ENCODE results near the gene TXNDC15. TPM values are rescaled to one million over a fixed set of nuclear protein-coding genes. Genes with fewer than 3 reads are reported as not detected.

TXNDC15 gene
- total and polyA plus RNA-seq, 2 donors (not counting 1 experiment from before 2014, with no cell fraction given), result 65.9 to 132 TPM

DNA sequence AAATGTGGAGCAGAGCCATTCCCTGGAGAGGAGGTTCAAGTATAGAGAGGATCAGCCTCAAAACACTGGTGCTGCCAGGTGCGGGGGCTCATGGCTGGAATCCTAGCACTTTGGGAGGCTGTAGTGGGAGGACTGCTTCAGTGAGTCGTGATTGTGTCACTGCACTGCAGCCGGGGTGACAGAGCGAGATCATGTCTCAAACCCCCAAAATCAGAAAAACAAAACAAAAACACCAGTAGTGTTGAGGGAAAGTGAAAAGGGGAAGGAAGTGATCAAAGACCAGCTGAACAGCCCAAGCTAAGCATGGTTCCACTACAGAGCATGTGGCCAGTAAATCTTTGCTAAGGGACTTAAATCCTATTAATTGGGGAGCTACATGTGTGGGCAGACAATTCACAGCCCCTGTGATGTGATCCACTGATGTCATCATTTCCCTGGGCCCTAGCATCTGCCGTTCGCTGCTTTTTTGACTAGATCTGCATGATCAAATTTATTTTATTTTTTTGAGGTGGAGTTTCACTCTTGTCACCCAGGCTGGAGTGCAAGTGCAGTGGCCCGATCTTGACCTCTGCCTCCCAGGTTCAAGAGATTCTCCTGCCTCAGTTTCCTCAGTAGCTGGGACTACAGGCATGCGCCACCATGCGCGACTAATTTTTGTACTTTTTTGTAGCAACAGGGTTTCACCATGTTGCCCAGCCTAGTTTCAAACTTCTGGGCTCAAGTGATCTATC is 28.1 kb downstream of the TXNDC15 start:
- Histone ChIP-seq H3K27me3 (ENCODE audit: control insufficient read depth, insufficient read depth, low read length) (no peaks in the 10 kb centered on the region), H3K4me2 (ENCODE audit: extremely low read depth, insufficient read depth, low read length) (no peak overlapping the region), H3K4me3 (replicated peaks in 1 of 4; ENCODE audit: control extremely low read depth in 1 of 4, insufficient read depth in 1 of 4, low read depth in 3 of 4, low read length in 4 of 4) (no peak overlapping the region), H3K27ac (ENCODE audit: insufficient read depth, low read length) (no peak overlapping the region), H4K20me1 (ENCODE audit: control insufficient read depth, extremely low read depth, insufficient read depth, low read length) (no peaks in the 10 kb centered on the region), H3K9me3 (ENCODE audit: control insufficient read depth, insufficient read depth, low read depth, low read length) (no peaks in the 10 kb centered on the region), H3K9ac (ENCODE audit: insufficient read depth, low read length) (no peak overlapping the region), H3K36me3 (ENCODE audit: control insufficient read depth, insufficient read depth, low read length) (no peaks in the 10 kb centered on the region), H2AFZ (ENCODE audit: low read length) (no peak overlapping the region), H3K4me1 (ENCODE audit: control insufficient read depth, extremely low read depth, insufficient read depth, low read length) (peaks cover 2% of the 10 kb centered on the region), H3K79me2 (ENCODE audit: control insufficient read depth, insufficient read depth, low read length) (peaks cover 4% of the 10 kb centered on the region)
- DNase-seq (ENCODE audit: low read depth in 2 of 2), result peak in 1 of 2 donors; percentile 8
- TF ChIP-seq EZH2 (IDR thresholded peaks at IDR 0.05; ENCODE audit: low read length, missing control alignments), result no peak
- TF ChIP-seq, protein P1, sequence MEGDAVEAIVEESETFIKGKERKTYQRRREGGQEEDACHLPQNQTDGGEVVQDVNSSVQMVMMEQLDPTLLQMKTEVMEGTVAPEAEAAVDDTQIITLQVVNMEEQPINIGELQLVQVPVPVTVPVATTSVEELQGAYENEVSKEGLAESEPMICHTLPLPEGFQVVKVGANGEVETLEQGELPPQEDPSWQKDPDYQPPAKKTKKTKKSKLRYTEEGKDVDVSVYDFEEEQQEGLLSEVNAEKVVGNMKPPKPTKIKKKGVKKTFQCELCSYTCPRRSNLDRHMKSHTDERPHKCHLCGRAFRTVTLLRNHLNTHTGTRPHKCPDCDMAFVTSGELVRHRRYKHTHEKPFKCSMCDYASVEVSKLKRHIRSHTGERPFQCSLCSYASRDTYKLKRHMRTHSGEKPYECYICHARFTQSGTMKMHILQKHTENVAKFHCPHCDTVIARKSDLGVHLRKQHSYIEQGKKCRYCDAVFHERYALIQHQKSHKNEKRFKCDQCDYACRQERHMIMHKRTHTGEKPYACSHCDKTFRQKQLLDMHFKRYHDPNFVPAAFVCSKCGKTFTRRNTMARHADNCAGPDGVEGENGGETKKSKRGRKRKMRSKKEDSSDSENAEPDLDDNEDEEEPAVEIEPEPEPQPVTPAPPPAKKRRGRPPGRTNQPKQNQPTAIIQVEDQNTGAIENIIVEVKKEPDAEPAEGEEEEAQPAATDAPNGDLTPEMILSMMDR (conservative IDR thresholded peaks at IDR 0.05 in 1 of 2, IDR thresholded peaks at IDR 0.05 in 1 of 2; ENCODE audit: low read depth in 1 of 2, low read length in 2 of 2), result no peak

DNA sequence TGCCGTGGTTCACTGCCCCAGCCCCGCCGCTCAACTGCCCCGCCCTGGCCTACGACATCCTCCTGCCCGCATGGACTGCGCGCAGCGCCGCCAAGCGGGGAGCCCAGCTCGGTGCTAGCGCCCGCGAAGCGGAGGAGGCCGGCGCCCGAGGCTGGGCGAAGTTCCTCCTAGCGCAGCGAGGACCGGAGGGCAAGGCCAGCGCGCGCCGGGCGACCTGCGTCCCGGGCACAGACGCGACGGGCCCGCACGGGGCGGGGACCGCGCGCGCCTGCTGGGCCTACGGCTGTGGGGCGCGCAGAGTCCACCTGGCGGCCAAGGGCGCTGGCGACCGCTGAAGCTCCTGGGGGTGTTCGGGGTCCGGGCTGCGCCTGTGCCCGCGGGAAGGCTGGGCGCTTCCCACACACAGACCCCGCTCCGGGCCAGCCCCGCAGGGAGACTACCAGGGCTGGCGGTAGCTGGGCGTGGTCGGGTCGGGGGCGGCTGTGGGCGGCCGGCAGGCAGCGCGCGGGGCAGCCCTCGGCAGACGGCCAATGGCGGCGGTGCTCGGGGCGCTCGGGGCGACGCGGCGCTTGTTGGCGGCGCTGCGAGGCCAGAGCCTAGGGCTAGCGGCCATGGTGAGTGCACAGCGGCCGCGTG is 30.6 kb downstream of the TXNDC15 start, which contains the start of gene PCBD2:
PCBD2 (plus strand) TSS at position 522 of the 636 bp plus-strand sequence; CDS start at position 531, 9 bp downstream.
- Histone ChIP-seq H3K27ac (ENCODE audit: insufficient read depth, low read length) (peak within 1 kb of the TSS; percentile 79), H3K79me2 (ENCODE audit: control insufficient read depth, insufficient read depth, low read length) (peaks cover 4% of the 10 kb centered on the region), H3K9ac (ENCODE audit: insufficient read depth, low read length) (peak within 1 kb of the TSS; percentile 92), H3K4me2 (ENCODE audit: extremely low read depth, insufficient read depth, low read length) (peak within 1 kb of the TSS; percentile 86), H3K4me3 (replicated peaks in 1 of 4; ENCODE audit: control extremely low read depth in 1 of 4, insufficient read depth in 1 of 4, low read depth in 3 of 4, low read length in 4 of 4) (peak within 1 kb of the TSS; percentile 56 to 91 (median 84)), H3K4me1 (ENCODE audit: control insufficient read depth, extremely low read depth, insufficient read depth, low read length) (peaks cover 2% of the 10 kb centered on the region), H4K20me1 (ENCODE audit: control insufficient read depth, extremely low read depth, insufficient read depth, low read length) (no peaks in the 10 kb centered on the region), H3K36me3 (ENCODE audit: control insufficient read depth, insufficient read depth, low read length) (no peaks in the 10 kb centered on the region), H3K27me3 (ENCODE audit: control insufficient read depth, insufficient read depth, low read length) (no peaks in the 10 kb centered on the region), H3K9me3 (ENCODE audit: control insufficient read depth, insufficient read depth, low read depth, low read length) (no peaks in the 10 kb centered on the region), H2AFZ (ENCODE audit: low read length) (peak within 1 kb of the TSS; percentile 70)
- TF ChIP-seq, protein P1 (conservative IDR thresholded peaks at IDR 0.05 in 1 of 2, IDR thresholded peaks at IDR 0.05 in 1 of 2; ENCODE audit: low read depth in 1 of 2, low read length in 2 of 2), result peak; percentile 60 to 76
- no peak for TF ChIP-seq EZH2 (IDR thresholded peaks at IDR 0.05; ENCODE audit: low read length, missing control alignments)
- peak; percentile 80 to 88 for DNase-seq (ENCODE audit: low read depth in 2 of 2)

DNA sequence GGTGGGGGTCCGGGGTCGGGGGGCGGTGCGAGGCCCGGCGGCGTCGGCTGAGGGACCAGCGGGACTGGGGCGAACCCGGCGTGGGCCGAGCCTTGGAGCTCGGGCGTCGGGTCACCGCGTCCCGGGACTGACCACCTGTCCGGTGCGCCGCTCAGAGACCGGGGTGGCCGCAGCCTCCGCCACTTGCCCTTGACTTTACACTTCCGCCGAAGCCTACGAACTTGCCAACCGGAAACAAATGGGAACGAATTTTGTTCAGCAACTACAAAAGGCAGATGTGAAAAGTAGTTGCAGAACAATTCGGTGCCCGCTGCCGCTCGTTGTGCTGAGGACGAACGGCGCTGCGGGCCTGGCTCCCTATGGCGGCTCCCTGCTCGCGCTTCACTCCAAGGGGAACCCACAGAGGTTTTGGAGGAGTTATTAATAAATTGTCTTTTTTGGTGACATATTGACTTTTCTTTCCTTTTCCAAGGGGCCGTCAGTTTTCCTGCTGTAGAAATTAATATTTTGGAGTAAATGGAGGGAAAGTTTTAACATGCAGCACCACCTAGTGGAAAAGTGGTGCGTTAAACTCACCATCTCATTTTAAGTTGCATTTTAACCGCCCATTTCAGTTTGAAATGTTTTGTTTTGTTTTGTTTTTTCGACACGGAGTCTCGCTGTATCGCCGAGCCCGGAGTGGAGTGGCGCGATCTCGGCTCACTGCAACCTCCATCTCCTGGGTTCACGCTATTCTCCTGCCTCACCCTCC is 31.2 kb downstream of the TXNDC15 start:
- no peaks in the 10 kb centered on the region for H3K27me3 ChIP-seq (ENCODE audit: control insufficient read depth, insufficient read depth, low read length)
- no peaks in the 10 kb centered on the region for H4K20me1 ChIP-seq (ENCODE audit: control insufficient read depth, extremely low read depth, insufficient read depth, low read length)
- peak overlapping the region; percentile 56 to 91 (median 82) for H3K4me3 ChIP-seq (replicated peaks in 1 of 4; ENCODE audit: control extremely low read depth in 1 of 4, insufficient read depth in 1 of 4, low read depth in 3 of 4, low read length in 4 of 4)
- TF ChIP-seq EZH2 (IDR thresholded peaks at IDR 0.05; ENCODE audit: low read length, missing control alignments), result no peak
- TF ChIP-seq, protein P1 (conservative IDR thresholded peaks at IDR 0.05 in 1 of 2, IDR thresholded peaks at IDR 0.05 in 1 of 2; ENCODE audit: low read depth in 1 of 2, low read length in 2 of 2), result peak; percentile 63 to 68
- peaks cover 4% of the 10 kb centered on the region for H3K79me2 ChIP-seq (ENCODE audit: control insufficient read depth, insufficient read depth, low read length)
- DNase-seq (ENCODE audit: low read depth in 2 of 2), result peak; percentile 60 to 81
- peaks cover 2% of the 10 kb centered on the region for H3K4me1 ChIP-seq (ENCODE audit: control insufficient read depth, extremely low read depth, insufficient read depth, low read length)
- no peaks in the 10 kb centered on the region for H3K36me3 ChIP-seq (ENCODE audit: control insufficient read depth, insufficient read depth, low read length)
- peak overlapping the region; percentile 73 for H3K4me2 ChIP-seq (ENCODE audit: extremely low read depth, insufficient read depth, low read length)
- peak overlapping the region; percentile 92 for H3K9ac ChIP-seq (ENCODE audit: insufficient read depth, low read length)
- peak overlapping the region; percentile 62 for H2AFZ ChIP-seq (ENCODE audit: low read length)
- no peaks in the 10 kb centered on the region for H3K9me3 ChIP-seq (ENCODE audit: control insufficient read depth, insufficient read depth, low read depth, low read length)
- peak overlapping the region; percentile 79 for H3K27ac ChIP-seq (ENCODE audit: insufficient read depth, low read length)
